HG02884 (cell line): ENCODE data around the gene ZMYND8.

ENCODE experiments used
- ATAC-seq: cut with Tn5 transposase; IDR thresholded peaks from one replicate; pipeline ENCODE4 v1.9.1; 2021; ENCODE audit warnings: mild to moderate bottlenecking, moderate library complexity; ENCODE audit not compliant: unreplicated experiment

The ZMYND8 gene

GRCh38 chr20:47354714-47355488 is 1.6 kb downstream of the ZMYND8 start:
- ATAC-seq, result no peak

GRCh38 chr20:47354464-47354713 is 2.1 kb downstream of the ZMYND8 start:
- ATAC-seq, result no peak

- no peak for ATAC-seq
Measured at GRCh38 chr20:47353692-47354463, 2.6 kb downstream of the ZMYND8 start.

GRCh38 chr20:47353239-47353691 is 3.2 kb downstream of the ZMYND8 start:
- ATAC-seq, result no peak

GRCh38 chr20:47352332-47353238 is 3.9 kb downstream of the ZMYND8 start:
- ATAC-seq, result no peak

- no peak for ATAC-seq
Measured at GRCh38 chr20:47351643-47352331, 4.7 kb downstream of the ZMYND8 start.

GRCh38 chr20:47350691-47351545 is 5.6 kb downstream of the ZMYND8 start:
- no peak for ATAC-seq

GRCh38 chr20:47350181-47350550 is 6.3 kb downstream of the ZMYND8 start:
- ATAC-seq, result no peak

GRCh38 chr20:47349365-47350180 is 6.9 kb downstream of the ZMYND8 start:
- ATAC-seq, result no peak

- no peak for ATAC-seq
Measured at GRCh38 chr20:47348539-47349142, 7.9 kb downstream of the ZMYND8 start.

- ATAC-seq, result no peak
Measured at GRCh38 chr20:47347661-47348435, 8.7 kb downstream of the ZMYND8 start.

GRCh38 chr20:47346172-47346571 is 10.3 kb downstream of the ZMYND8 start:
- ATAC-seq, result no peak

GRCh38 chr20:47345214-47345613 is 11.3 kb downstream of the ZMYND8 start:
- no peak for ATAC-seq

GRCh38 chr20:47343007-47343472 is 13.5 kb downstream of the ZMYND8 start:
- ATAC-seq, result no peak

GRCh38 chr20:47338131-47338628 is 18.3 kb downstream of the ZMYND8 start:
- no peak for ATAC-seq

GRCh38 chr20:47337413-47337812 is 19.1 kb downstream of the ZMYND8 start:
- ATAC-seq, result no peak

GRCh38 chr20:47336129-47336754 is 20.3 kb downstream of the ZMYND8 start:
- no peak for ATAC-seq
